GM18505 (cell line): Measurements from ENCODE around the gene XRRA1.
"Not testable (repeated sequence)": the region's sequence is repeated elsewhere in the genome, so short reads cannot be mapped to it uniquely, and the experiment has no call there.

Experiments used
- ATAC-seq: cut with Tn5 transposase; IDR thresholded peaks from one replicate; pipeline ENCODE4 v1.9.1; 2021; ENCODE audit not compliant: unreplicated experiment
- POLR2A ChIP-seq: IDR thresholded peaks from 4 replicates; pipeline ENCODE4 v1.6.1; 2011; ENCODE audit warnings: borderline replicate concordance; ENCODE audit not compliant: insufficient read depth, insufficient read length; ENCODE audit errors: extremely low read depth

The XRRA1 gene

GRCh38 chr11:74970852-74971395 is 22.0 kb upstream of the XRRA1 start:
- ATAC-seq: no peak

GRCh38 chr11:74966651-74967050 is 17.8 kb upstream of the XRRA1 start:
- ATAC-seq: no peak
- no peak for TF ChIP-seq POLR2A

More at GRCh38 chr11:74970852-74971395, 22.0 kb upstream of the XRRA1 start:
- TF ChIP-seq POLR2A: no peak

GRCh38 chr11:74960128-74960527 is 11.2 kb upstream of the XRRA1 start:
- ATAC-seq: not testable (repeated sequence)

GRCh38 chr11:74957937-74958629 is 9.2 kb upstream of the XRRA1 start:
- ATAC-seq: no peak
- no peak for TF ChIP-seq POLR2A

GRCh38 chr11:74956397-74957015 is 7.6 kb upstream of the XRRA1 start:
- ATAC-seq: no peak
- TF ChIP-seq POLR2A: no peak

- no peak for TF ChIP-seq POLR2A
- no peak for ATAC-seq
Measured at GRCh38 chr11:74954199-74954598, 5.3 kb upstream of the XRRA1 start.

- TF ChIP-seq POLR2A: peak; percentile 22
- no peak for ATAC-seq
Measured at GRCh38 chr11:74953451-74953850, 4.6 kb upstream of the XRRA1 start.

- no peak for ATAC-seq
- no peak for TF ChIP-seq POLR2A
Measured at GRCh38 chr11:74952752-74953151, 3.9 kb upstream of the XRRA1 start.

- ATAC-seq: no peak
- TF ChIP-seq POLR2A: no peak
Measured at GRCh38 chr11:74951226-74951625, 2.3 kb upstream of the XRRA1 start.

GRCh38 chr11:74950374-74950969 is 1.6 kb upstream of the XRRA1 start:
- no peak for TF ChIP-seq POLR2A
- ATAC-seq: no peak

- no peak for ATAC-seq
- no peak for TF ChIP-seq POLR2A
Measured at GRCh38 chr11:74949753-74950137, 854 bp upstream of the XRRA1 start.

- TF ChIP-seq POLR2A: no peak
- ATAC-seq: peak; percentile 4
Measured at GRCh38 chr11:74948546-74948897, 369 bp downstream of the XRRA1 start.

- no peak for ATAC-seq
- TF ChIP-seq POLR2A: no peak
Measured at GRCh38 chr11:74942073-74942759, 6.7 kb downstream of the XRRA1 start.
